Measurements from ENCODE around the gene PLEKHF1. TPM values are rescaled to one million over a fixed set of nuclear protein-coding genes. Genes with fewer than 3 reads are reported as not detected.
"Not testable (repeated sequence)": the region's sequence is repeated elsewhere in the genome, so short reads cannot be mapped to it uniquely, and the experiment has no call there.

The PLEKHF1 gene
- total and polyA plus RNA-seq, 12 donors, result 0.62 to 23.1 (median 6.9) TPM

GRCh38 chr19:29623726-29624488, 41.4 kb upstream of the PLEKHF1 start:
- H3K36me3 ChIP-seq (replicated peaks in 1 of 2), result no peaks in the 10 kb centered on the region
- DNase-seq, result no peak
- intact Hi-C loops (cut with DNase I), result no loop called here
- no peaks in the 10 kb centered on the region for H3K27me3 ChIP-seq
- H3K4me1 ChIP-seq (replicated peaks in 1 of 2), result no peaks in the 10 kb centered on the region
- H3K27ac ChIP-seq, result no peak overlapping the region
- H3K9me3 ChIP-seq (replicated peaks in 1 of 3), result no peaks in the 10 kb centered on the region
- no peak overlapping the region for H3K4me3 ChIP-seq
- WGBS, 4 donors, result 72 to 77% (median 74%) methylated on average over 16 to 18 of the region's 18 CpGs
- TF ChIP-seq POLR2A (IDR thresholded peaks at IDR 0.05) (no peak), CTCF (IDR thresholded peaks at IDR 0.05) (no peak)

- H3K4me1 ChIP-seq (replicated peaks in 1 of 2), result no peaks in the 10 kb centered on the region
- WGBS, 4 donors, result 71 to 81% (median 74%) methylated on average over 5 to 6 of the region's 6 CpGs
- H3K4me3 ChIP-seq, result no peak overlapping the region
- TF ChIP-seq CTCF (IDR thresholded peaks at IDR 0.05) (no peak), POLR2A (IDR thresholded peaks at IDR 0.05) (no peak)
- H3K27ac ChIP-seq, result no peak overlapping the region
- H3K27me3 ChIP-seq, result no peaks in the 10 kb centered on the region
- intact Hi-C loops (cut with DNase I), result no loop called here
- H3K9me3 ChIP-seq (replicated peaks in 1 of 3), result no peaks in the 10 kb centered on the region
- H3K36me3 ChIP-seq (replicated peaks in 1 of 2), result no peaks in the 10 kb centered on the region
- DNase-seq, result no peak
These were observed 40.6 kb upstream of the PLEKHF1 start for GRCh38 chr19:29624489-29625185.

- no peak for TF ChIP-seq CTCF (IDR thresholded peaks at IDR 0.05)
- H3K36me3 ChIP-seq (replicated peaks in 1 of 2), result no peaks in the 10 kb centered on the region
- no peaks in the 10 kb centered on the region for H3K4me1 ChIP-seq (replicated peaks in 1 of 2)
- intact Hi-C loops (cut with DNase I), result no loop called here
- H3K9me3 ChIP-seq (replicated peaks in 1 of 3), result no peaks in the 10 kb centered on the region
- 71 to 84% (median 80%) methylated on average over 9 of the region's 9 CpGs for WGBS, 4 donors
- H3K4me3 ChIP-seq, result no peak overlapping the region
- no peak for DNase-seq
- H3K27ac ChIP-seq, result no peak overlapping the region
- H3K27me3 ChIP-seq, result no peaks in the 10 kb centered on the region
These were observed 40.0 kb upstream of the PLEKHF1 start for GRCh38 chr19:29625186-29625651.

- WGBS, 4 donors, result 84 to 98% (median 93%) methylated on average over 6 to 7 of the region's 7 CpGs
- H3K4me3 ChIP-seq, result no peak overlapping the region
- no peaks in the 10 kb centered on the region for H3K36me3 ChIP-seq (replicated peaks in 1 of 2)
- H3K4me1 ChIP-seq (replicated peaks in 1 of 2), result no peaks in the 10 kb centered on the region
- H3K9me3 ChIP-seq (replicated peaks in 1 of 3), result no peaks in the 10 kb centered on the region
- no peak for DNase-seq
- H3K27ac ChIP-seq, result no peak overlapping the region
- TF ChIP-seq POLR2A (IDR thresholded peaks at IDR 0.05) (no peak), CTCF (IDR thresholded peaks at IDR 0.05) (no peak)
- intact Hi-C loops (cut with DNase I), result no loop called here
- no peaks in the 10 kb centered on the region for H3K27me3 ChIP-seq
These were observed 38.9 kb upstream of the PLEKHF1 start for GRCh38 chr19:29626386-29626785.

- DNase-seq; H3K4me1 ChIP-seq (replicated peaks in 1 of 2); H3K4me3 ChIP-seq; H3K27ac ChIP-seq; H3K27me3 ChIP-seq; intact Hi-C loops (cut with DNase I); H3K36me3 ChIP-seq (replicated peaks in 1 of 2); H3K9me3 ChIP-seq (replicated peaks in 1 of 3): not testable (repeated sequence)
- WGBS, 4 donors, result 87 to 95% (median 90%) methylated on average over 6 to 9 of the region's 9 CpGs
These were observed 38.4 kb upstream of the PLEKHF1 start for GRCh38 chr19:29626832-29627231.
